H1 (cell line): ENCODE results near the gene DDX1. TPM values are rescaled to one million over a fixed set of nuclear protein-coding genes. Genes with fewer than 3 reads are reported as not detected.

Experiments used
- CTCF ChIA-PET: fragments of 300-600 bp; sonication (Branson Sonifier 250); formaldehyde crosslinking; loops from one replicate; lab custom pipeline; 2021; ENCODE audit not compliant: partially characterized antibody; lab: Charles Lee
- POLR2A ChIA-PET: fragments of 300-600 bp; sonication (Branson Sonifier 250); formaldehyde crosslinking; loops from one replicate; lab custom pipeline; 2021; ENCODE audit warnings: inconsistent platforms; ENCODE audit not compliant: partially characterized antibody; lab: Charles Lee
- DNase-seq, 2 experiments: peaks; one replicate each; pipeline versions ENCODE4 v3.0.0 to v3.0.0-alpha.2; 2010 to 2022; ENCODE audit warnings: low spot score in 2 of 2, low read depth in 1 of 2, mixed read lengths in 1 of 2
- FAIRE-seq: peaks from 2 replicates; lab custom pipeline; 2011; peaks lifted over from hg19 to GRCh38; lab: Jason Lieb, UNC
- H2AFZ ChIP-seq: 2 replicates; pipeline ENCODE4 v1.8.1; 2012; ENCODE audit warnings: low read length, inconsistent platforms
- H2AK5ac ChIP-seq: 2 replicates; pipeline ENCODE4 v1.6.1; 2013; ENCODE audit warnings: low read depth, low read length
- H2BK120ac ChIP-seq: replicated peaks from 2 replicates; pipeline ENCODE3; 2013; ENCODE audit warnings: low read depth, low read length, inconsistent platforms
- H2BK12ac ChIP-seq: 2 replicates; pipeline ENCODE4 v1.6.1; 2013; ENCODE audit warnings: low read depth, low read length
- H2BK15ac ChIP-seq: 2 replicates; pipeline ENCODE4 v1.6.1; 2013; ENCODE audit warnings: low read length
- H2BK20ac ChIP-seq: 2 replicates; pipeline ENCODE4 v1.6.1; 2013; ENCODE audit warnings: low read length
- H2BK5ac ChIP-seq: 2 replicates; pipeline ENCODE4 v1.6.1; 2013; ENCODE audit warnings: low read depth, low read length
- H3K14ac ChIP-seq: 2 replicates; pipeline ENCODE4 v1.6.1; 2013; ENCODE audit warnings: inconsistent platforms; ENCODE audit not compliant: insufficient read length
- H3K18ac ChIP-seq: 2 replicates; pipeline ENCODE4 v1.6.1; 2013; ENCODE audit warnings: low read length; ENCODE audit errors: extremely low read depth
- H3K23ac ChIP-seq: 2 replicates; pipeline ENCODE4 v1.6.1; 2013; ENCODE audit warnings: inconsistent platforms; ENCODE audit not compliant: insufficient read length
- H3K23me2 ChIP-seq: 2 replicates; pipeline ENCODE4 v1.6.1; 2013; ENCODE audit warnings: low read depth, low read length
- H3K27ac ChIP-seq: 2 replicates; pipeline ENCODE4 v1.6.1; 2011; ENCODE audit warnings: low read depth, low read length, inconsistent platforms
- H3K27me3 ChIP-seq, 4 experiments: replicated peaks in 1 of 4; 1 replicate in 1 of 4; 2 replicates in 3 of 4; pipeline versions ENCODE4 v1.6.1 to v1.8.1; 2011 to 2013; ENCODE audit warnings: low read length in 3 of 4, mild to moderate bottlenecking in 3 of 4, inconsistent platforms in 2 of 4, mixed read lengths in 2 of 4, moderate library complexity in 1 of 4; ENCODE audit not compliant: control insufficient read depth in 3 of 4, insufficient read depth in 3 of 4; ENCODE audit errors: extremely low read depth in 1 of 4
- H3K36me3 ChIP-seq, 4 experiments: 2 replicates each; pipeline versions ENCODE4 v1.6.1 to v1.8.1; 2011 to 2013; ENCODE audit warnings: mild to moderate bottlenecking in 4 of 4, low read length in 3 of 4, moderate library complexity in 2 of 4, control low read depth in 1 of 4, inconsistent platforms in 1 of 4; ENCODE audit not compliant: insufficient read depth in 4 of 4, control insufficient read depth in 2 of 4
- H3K4ac ChIP-seq: replicated peaks from 2 replicates; pipeline ENCODE3; 2013; ENCODE audit warnings: low read length, low read depth, mixed read lengths, inconsistent platforms; ENCODE audit not compliant: insufficient read length
- H3K4me1 ChIP-seq, 4 experiments: replicated peaks in 1 of 4; 1 replicate in 1 of 4; 2 replicates in 3 of 4; pipeline versions ENCODE4 v1.6.1 to v1.8.1; 2011 to 2013; ENCODE audit warnings: low read length in 3 of 4, inconsistent platforms in 2 of 4, mixed read lengths in 1 of 4; ENCODE audit not compliant: insufficient read depth in 4 of 4, control insufficient read depth in 3 of 4
- H3K4me2 ChIP-seq, 2 experiments: 2 replicates each; pipeline versions ENCODE4 v1.6.1 to v1.8.1; 2011 to 2013; ENCODE audit warnings: low read depth in 2 of 2, low read length in 2 of 2, control low read depth in 1 of 2, inconsistent platforms in 1 of 2, mild to moderate bottlenecking in 1 of 2; ENCODE audit not compliant: insufficient read depth in 1 of 2
- H3K4me3 ChIP-seq, 4 experiments: fragments of 200-600, 300-600 bp in 1 of 4; sonication (generic), shearing (Covaris generic), sonication (Bioruptor Twin) in 1 of 4; 2 replicates each; pipeline versions ENCODE4 v1.5.1 to v1.8.1; 2011 to 2016; ENCODE audit warnings: low read length in 4 of 4, low read depth in 3 of 4, control low read depth in 2 of 4, inconsistent platforms in 2 of 4, mild to moderate bottlenecking in 2 of 4, mixed read lengths in 1 of 4, moderate library complexity in 1 of 4; ENCODE audit not compliant: insufficient read depth in 2 of 4; ENCODE audit errors: extremely low read depth in 1 of 4
- H3K56ac ChIP-seq: replicated peaks from 2 replicates; pipeline ENCODE3; 2013; ENCODE audit warnings: low read depth, mild to moderate bottlenecking, mixed read lengths, low read length, inconsistent platforms; ENCODE audit not compliant: insufficient read length
- H3K79me1 ChIP-seq: 2 replicates; pipeline ENCODE4 v1.6.1; 2013; ENCODE audit warnings: low read depth, low read length, control low read depth
- H3K79me2 ChIP-seq, 2 experiments: 2 replicates each; pipeline versions ENCODE4 v1.6.1 to v1.8.1; 2012 to 2013; ENCODE audit warnings: low read length in 2 of 2, mild to moderate bottlenecking in 2 of 2, inconsistent platforms in 1 of 2; ENCODE audit not compliant: insufficient read depth in 2 of 2, control insufficient read depth in 1 of 2
- H3K9ac ChIP-seq, 4 experiments: replicated peaks in 1 of 4; 1 replicate in 1 of 4; 2 replicates in 3 of 4; pipeline versions ENCODE4 v1.6.1 to v1.8.1; 2011 to 2013; ENCODE audit warnings: low read depth in 3 of 4, low read length in 3 of 4, control low read depth in 2 of 4, mild to moderate bottlenecking in 2 of 4, moderate library complexity in 2 of 4, inconsistent platforms in 1 of 4; ENCODE audit errors: extremely low read depth in 1 of 4
- H3K9me3 ChIP-seq, 2 experiments: 2 replicates each; pipeline versions ENCODE4 v1.6.1 to v1.8.1; 2012 to 2013; ENCODE audit warnings: mild to moderate bottlenecking in 2 of 2, moderate library complexity in 2 of 2, control low read depth in 1 of 2, inconsistent platforms in 1 of 2, low read depth in 1 of 2, low read length in 1 of 2, mixed read lengths in 1 of 2; ENCODE audit not compliant: insufficient read depth in 2 of 2
- H4K20me1 ChIP-seq, 2 experiments: replicated peaks in 1 of 2; 2 replicates each; pipeline versions ENCODE3 to v1.8.1; 2011 to 2013; ENCODE audit warnings: inconsistent platforms in 2 of 2, low read length in 2 of 2, mild to moderate bottlenecking in 1 of 2; ENCODE audit not compliant: insufficient read depth in 2 of 2, control insufficient read depth in 1 of 2
- H4K5ac ChIP-seq: 2 replicates; pipeline ENCODE4 v1.6.1; 2013; ENCODE audit warnings: low read length, low read depth, mixed read lengths, inconsistent platforms; ENCODE audit not compliant: insufficient read length
- H4K8ac ChIP-seq: 2 replicates; pipeline ENCODE4 v1.8.0; 2013; ENCODE audit warnings: mild to moderate bottlenecking, moderate library complexity, low read length, inconsistent platforms; ENCODE audit not compliant: insufficient read depth; ENCODE audit errors: extremely low read depth
- H4K91ac ChIP-seq: replicated peaks from 2 replicates; pipeline ENCODE3; 2013; ENCODE audit warnings: low read length, mixed read lengths, inconsistent platforms; ENCODE audit not compliant: insufficient read length
- CHD2 ChIP-seq: IDR thresholded peaks from 2 replicates; pipeline ENCODE4 v1.6.1; 2012; ENCODE audit warnings: low read length, improper control_type of control experiment
- CTBP2 ChIP-seq: IDR thresholded peaks from 2 replicates; pipeline ENCODE4 v1.7.0; 2011; ENCODE audit warnings: borderline replicate concordance, mild to moderate bottlenecking, moderate library complexity, mixed read lengths, low read length; ENCODE audit not compliant: insufficient read depth, insufficient read length
- RAD21 ChIP-seq, 2 experiments: IDR thresholded peaks in 1 of 2; conservative IDR thresholded peaks in 1 of 2; 2 replicates each; pipeline ENCODE4 v1.6.1; 2011; ENCODE audit warnings: low read depth in 2 of 2, low read length in 2 of 2, improper control_type of control experiment in 1 of 2, inconsistent platforms in 1 of 2, mild to moderate bottlenecking in 1 of 2, moderate library complexity in 1 of 2
- SIN3A ChIP-seq, 2 experiments: IDR thresholded peaks in 1 of 2; conservative IDR thresholded peaks in 1 of 2; 2 replicates each; pipeline ENCODE4 v1.6.1; 2011 to 2012; ENCODE audit warnings: low read length in 2 of 2, improper control_type of control experiment in 1 of 2, low read depth in 1 of 2, mild to moderate bottlenecking in 1 of 2
- SP1 ChIP-seq: IDR thresholded peaks from 2 replicates; pipeline ENCODE4 v1.6.1; 2011; ENCODE audit warnings: low read depth, low read length
- WGBS, 2 experiments: shearing (Covaris generic) in 1 of 2; methylation state at CpG; one replicate each; pipeline versions ENCODE4 v1.1.6 to v1.1.7; 2013 to 2015; ENCODE audit warnings: low lambda C conversion rate in 2 of 2, mixed read lengths in 2 of 2, inconsistent platforms in 1 of 2, low coverage in 1 of 2, missing lambda C conversion rate in 1 of 2; ENCODE audit not compliant: insufficient replicate concordance in 2 of 2, insufficient coverage in 1 of 2, insufficient read length in 1 of 2; ENCODE audit errors: extremely low coverage in 1 of 2, missing lambda C conversion rate in 1 of 2; 5-methylcytosine and 5-hydroxymethylcytosine counted together
- polyA plus RNA-seq, 7 experiments: library from polyadenylated mRNA; depleted of rRNA in 3 of 7; stranded (reverse) in 5 of 7; unstranded in 2 of 7; fragments of >200 nt in 5 of 7; fragments of 200-250 nt in 2 of 7; gene quantifications; 1 replicate in 5 of 7; 2 replicates in 1 of 7; 4 replicates in 1 of 7; pipeline versions ENCODE4 v1.2.1 to v1.2.3, GENCODE V29; 2011 to 2013; ENCODE audit warnings: missing spikeins in 2 of 7, mixed read lengths in 2 of 7
- total RNA-seq: library from RNA; stranded (reverse); fragmentation: NEBNext Ultra II Directional; extraction: Animal tissue kit (Norgen Biotek cat#: 25700); gene quantifications from 2 replicates; pipeline ENCODE4 v1.2.1, GENCODE V29; 2021
- TF ChIP-seq, protein P1 (sequence below), 3 experiments: IDR thresholded peaks; 1 replicate in 2 of 3; 2 replicates in 1 of 3; pipeline versions ENCODE4 v1.5.1 to v1.6.1; 2011; ENCODE audit warnings: low read length in 3 of 3, mild to moderate bottlenecking in 3 of 3, inconsistent platforms in 2 of 3, low read depth in 1 of 3, moderate library complexity in 1 of 3; ENCODE audit not compliant: insufficient read depth in 1 of 3; ENCODE audit errors: control extremely low read depth in 1 of 3

Gene DDX1
- total and polyA plus RNA-seq, 2 of the 8 experiments (the other 6 are each of a cell fraction or from before 2014, with no cell fraction given) = 51.1 to 161 TPM

GRCh38 chr2:15647622-15648590 is 56.2 kb downstream of the DDX1 start:
- no peak overlapping the region for H3K23ac ChIP-seq
- TF ChIP-seq SP1 (no peak), CTBP2 (no peak), SIN3A (conservative IDR thresholded peaks at IDR 0.05 in 1 of 2, IDR thresholded peaks at IDR 0.05 in 1 of 2; ENCODE audit: low read depth in 1 of 2, low read length in 2 of 2) (no peak), CHD2 (no peak), RAD21 (IDR thresholded peaks at IDR 0.05 in 1 of 2, conservative IDR thresholded peaks at IDR 0.05 in 1 of 2; ENCODE audit: low read depth in 2 of 2, low read length in 2 of 2) (peak; percentile 2 to 34; a peak in 2 of 4 replicates)
- TF ChIP-seq, protein P1, sequence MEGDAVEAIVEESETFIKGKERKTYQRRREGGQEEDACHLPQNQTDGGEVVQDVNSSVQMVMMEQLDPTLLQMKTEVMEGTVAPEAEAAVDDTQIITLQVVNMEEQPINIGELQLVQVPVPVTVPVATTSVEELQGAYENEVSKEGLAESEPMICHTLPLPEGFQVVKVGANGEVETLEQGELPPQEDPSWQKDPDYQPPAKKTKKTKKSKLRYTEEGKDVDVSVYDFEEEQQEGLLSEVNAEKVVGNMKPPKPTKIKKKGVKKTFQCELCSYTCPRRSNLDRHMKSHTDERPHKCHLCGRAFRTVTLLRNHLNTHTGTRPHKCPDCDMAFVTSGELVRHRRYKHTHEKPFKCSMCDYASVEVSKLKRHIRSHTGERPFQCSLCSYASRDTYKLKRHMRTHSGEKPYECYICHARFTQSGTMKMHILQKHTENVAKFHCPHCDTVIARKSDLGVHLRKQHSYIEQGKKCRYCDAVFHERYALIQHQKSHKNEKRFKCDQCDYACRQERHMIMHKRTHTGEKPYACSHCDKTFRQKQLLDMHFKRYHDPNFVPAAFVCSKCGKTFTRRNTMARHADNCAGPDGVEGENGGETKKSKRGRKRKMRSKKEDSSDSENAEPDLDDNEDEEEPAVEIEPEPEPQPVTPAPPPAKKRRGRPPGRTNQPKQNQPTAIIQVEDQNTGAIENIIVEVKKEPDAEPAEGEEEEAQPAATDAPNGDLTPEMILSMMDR (IDR thresholded peaks at IDR 0.05; ENCODE audit: control extremely low read depth in 1 of 3, insufficient read depth in 1 of 3, low read depth in 1 of 3, low read length in 3 of 3) = peak in 1 of 3 experiments; percentile 17; a peak in 1 of 4 replicates
- H3K9ac ChIP-seq = no peak overlapping the region
- H3K56ac ChIP-seq = no peak overlapping the region
- H3K27me3 ChIP-seq = no peaks in the 10 kb centered on the region
- POLR2A ChIA-PET = no interaction called here
- no peak overlapping the region for H4K91ac ChIP-seq
- H3K14ac ChIP-seq = no peak overlapping the region
- 89% methylated on average over 17 of the region's 18 CpGs; no CpG with 5 or more reads in 1 of the 2 experiments for WGBS, 2 experiments
- no peak overlapping the region for H2BK12ac ChIP-seq
- no peaks in the 10 kb centered on the region for H3K79me2 ChIP-seq
- no peak overlapping the region for H2AFZ ChIP-seq
- no peaks in the 10 kb centered on the region; a peak in 1 of 7 replicates for H3K4me1 ChIP-seq
- H3K23me2 ChIP-seq = no peaks in the 10 kb centered on the region
- no peaks in the 10 kb centered on the region for H4K20me1 ChIP-seq
- no peaks in the 10 kb centered on the region for H3K36me3 ChIP-seq
- peak overlapping the region; percentile 30 for H4K8ac ChIP-seq
- H2BK120ac ChIP-seq = no peak overlapping the region
- no peak overlapping the region; the same call in 1 of the 2 replicates for H2AK5ac ChIP-seq
- no peaks in the 10 kb centered on the region for H3K9me3 ChIP-seq
- DNase-seq (peak in 1 of 2 experiments; percentile 41), FAIRE-seq (no peak)
- CTCF ChIA-PET = interaction anchor here (0.6 to 1.5 kb wide), 11 partner anchors 11 to 1894 kb away, joined by 3 to 5 read pairs (median 3); no protein-coding TSS in a partner anchor
- H3K4me2 ChIP-seq = no peak overlapping the region
- H3K27ac ChIP-seq = no peak overlapping the region
- H3K4me3 ChIP-seq = no peak overlapping the region
- no peak overlapping the region for H4K5ac ChIP-seq
- no peak overlapping the region for H3K18ac ChIP-seq
- H2BK20ac ChIP-seq = no peak overlapping the region
- H2BK15ac ChIP-seq = no peak overlapping the region
- H3K79me1 ChIP-seq = no peaks in the 10 kb centered on the region
- H2BK5ac ChIP-seq = no peak overlapping the region
- no peak overlapping the region for H3K4ac ChIP-seq
